OCI-M1 (cell line): ENCODE measurements around the gene ENPP4.
"Not testable (repeated sequence)": the region's sequence is repeated elsewhere in the genome, so short reads cannot be mapped to it uniquely, and the experiment has no call there.

ENCODE experiments used
- DNase-seq: peaks from one replicate; lab custom pipeline; 2025; lab: John Stamatoyannopoulos, UW

ENPP4 gene

DNA sequence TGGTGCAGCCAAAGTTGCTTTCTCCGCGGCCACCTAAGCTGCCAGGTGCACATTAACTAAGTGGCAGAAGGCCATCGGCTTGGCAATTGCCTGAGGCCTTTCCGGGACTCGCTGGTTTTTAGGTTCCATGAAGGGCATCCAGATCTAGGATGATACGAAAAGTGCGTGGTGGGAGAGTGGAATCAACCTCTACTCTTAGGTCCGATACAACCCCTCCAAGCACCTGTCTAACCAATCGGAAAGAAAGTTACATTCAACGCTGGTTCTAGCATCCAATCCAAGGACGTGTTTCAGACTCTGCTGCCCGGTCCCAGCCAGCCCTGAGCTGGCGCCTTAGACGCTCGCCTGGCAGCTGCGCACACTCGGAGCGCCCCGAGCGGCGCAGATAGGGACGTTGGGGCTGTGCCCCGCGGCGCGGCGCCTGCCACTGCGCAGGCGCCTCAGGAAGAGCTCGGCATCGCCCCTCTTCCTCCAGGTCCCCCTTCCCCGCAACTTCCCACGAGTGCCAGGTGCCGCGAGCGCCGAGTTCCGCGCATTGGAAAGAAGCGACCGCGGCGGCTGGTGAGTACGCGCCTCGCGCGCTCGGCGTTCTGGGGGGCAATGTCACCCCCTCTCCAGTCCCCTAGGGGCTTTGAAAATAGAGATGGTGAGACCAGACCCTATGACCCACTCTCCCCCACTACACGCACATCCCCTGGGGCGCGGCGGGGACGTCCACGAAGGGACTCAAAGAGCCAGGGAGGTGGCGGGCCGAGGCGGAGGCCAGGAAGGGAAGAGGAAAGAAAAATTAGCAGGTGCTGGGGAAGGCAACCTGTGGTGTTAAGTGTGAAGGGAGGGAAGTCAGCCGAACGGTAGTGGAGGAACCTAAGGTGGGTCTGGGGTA lies at the start of gene ENPP4:
ENPP4 (plus strand) TSS at position 361 of the 883 bp plus-strand sequence. CDS start 9,595 bp downstream, outside the sequence.
- DNase-seq = peak; percentile 98

DNA sequence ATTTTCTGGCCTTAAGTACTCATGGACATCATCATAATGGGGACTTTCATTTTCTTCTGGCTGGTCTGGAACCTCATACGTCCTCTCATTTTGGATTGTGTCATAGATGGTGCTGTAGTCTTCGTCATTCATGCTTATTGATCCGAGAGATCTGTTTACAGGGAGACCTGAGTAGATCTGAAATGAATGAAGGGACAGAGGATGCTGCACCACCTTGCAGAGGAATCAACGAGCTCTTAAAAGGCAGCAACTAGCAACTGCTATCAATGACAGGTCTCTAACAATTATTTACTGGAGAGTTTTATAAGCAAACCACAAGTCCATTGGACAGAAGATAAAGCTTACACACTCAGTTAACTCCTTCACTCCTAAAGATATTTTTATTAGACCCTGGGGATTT lies 49.7 kb upstream of the ENPP4 start:
- DNase-seq = peak; percentile 24

DNA sequence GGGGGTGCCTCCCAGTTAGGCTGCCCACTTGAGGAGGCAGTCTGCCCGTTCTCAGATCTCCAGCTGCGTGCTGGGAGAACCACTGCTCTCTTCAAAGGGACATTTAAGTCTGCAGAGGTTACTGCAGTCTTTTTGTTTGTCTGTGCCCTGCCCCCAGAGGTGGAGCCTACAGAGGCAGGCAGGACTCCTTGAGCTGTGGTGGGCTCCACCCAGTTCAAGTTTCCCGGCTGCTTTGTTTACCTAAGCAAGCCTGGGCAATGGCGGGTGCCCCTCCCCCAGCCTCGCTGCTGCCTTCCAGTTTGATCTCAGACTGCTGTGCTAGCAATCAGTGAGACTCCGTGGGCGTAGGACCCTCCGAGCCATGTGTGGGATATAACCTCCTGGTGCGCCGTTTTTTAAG lies 44.1 kb upstream of the ENPP4 start:
- not testable (repeated sequence) for DNase-seq

DNA sequence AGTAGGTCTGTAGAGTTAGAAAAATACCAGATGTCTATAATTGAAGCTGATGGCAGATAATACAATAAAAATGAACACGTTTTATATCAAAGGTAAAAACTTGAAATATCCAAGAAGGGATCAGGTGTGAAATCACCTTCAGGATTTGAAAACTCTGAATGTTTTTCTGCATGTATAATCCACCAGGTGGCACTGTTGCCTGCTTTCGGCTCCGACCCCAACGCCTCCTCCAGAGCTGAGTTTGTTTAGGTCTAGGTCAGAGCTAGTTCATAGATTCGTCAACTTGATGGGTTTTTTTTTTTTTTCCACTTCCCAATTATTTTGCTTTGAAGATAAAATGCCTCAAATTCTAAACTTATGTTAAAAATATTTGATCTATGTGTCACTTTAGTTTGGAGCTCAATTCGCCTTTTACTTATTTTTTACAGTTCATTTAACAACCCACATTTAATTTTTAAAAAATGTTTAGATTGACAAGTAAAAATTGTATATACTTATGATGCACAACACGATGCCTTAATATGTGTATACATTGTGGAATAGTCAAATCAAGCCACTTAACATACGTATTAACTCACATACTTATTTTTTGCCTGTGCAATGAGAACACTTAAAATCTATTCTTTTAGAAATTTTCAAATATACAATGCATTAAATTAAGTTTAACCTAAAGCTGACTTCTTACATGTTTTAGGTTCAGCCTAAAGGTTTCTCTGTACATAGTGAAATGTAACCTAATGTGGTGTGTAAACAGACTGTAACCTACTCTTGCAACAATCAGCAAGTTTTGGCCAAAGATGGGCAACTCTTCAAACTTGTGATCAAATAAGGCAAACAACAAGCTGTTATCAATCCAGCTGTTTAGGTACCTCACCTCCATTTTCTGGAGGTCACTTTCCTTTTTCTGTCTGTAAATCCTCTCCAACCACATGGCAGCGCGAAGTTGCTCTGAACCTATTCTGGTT lies 39.4 kb upstream of the ENPP4 start:
- peak; percentile 78 for DNase-seq

GRCh38 chr6:46091080-46091478 lies 38.7 kb upstream of the ENPP4 start:
- no peak for DNase-seq

DNA sequence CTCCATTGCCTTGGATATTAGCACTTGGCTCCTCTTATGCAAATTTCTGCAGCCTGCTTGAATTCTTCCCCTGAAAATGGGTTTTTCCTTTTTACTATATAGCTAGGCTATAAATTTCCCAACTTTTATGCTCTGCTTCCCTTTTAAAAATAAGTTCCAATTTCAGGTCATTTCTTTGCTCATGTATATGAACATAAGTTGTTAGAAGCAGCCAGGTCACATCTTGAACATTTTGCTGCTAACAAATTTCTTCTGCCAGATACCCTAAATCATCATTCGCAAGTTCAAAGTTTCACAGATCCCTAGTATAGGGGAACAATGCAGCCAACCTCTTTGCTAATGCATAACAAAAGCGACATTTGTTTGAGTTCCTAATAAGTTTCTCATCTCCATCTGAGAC lies 34.5 kb upstream of the ENPP4 start:
- no peak for DNase-seq

GRCh38 chr6:46097366-46097765 lies 32.4 kb upstream of the ENPP4 start:
- no peak for DNase-seq

DNA sequence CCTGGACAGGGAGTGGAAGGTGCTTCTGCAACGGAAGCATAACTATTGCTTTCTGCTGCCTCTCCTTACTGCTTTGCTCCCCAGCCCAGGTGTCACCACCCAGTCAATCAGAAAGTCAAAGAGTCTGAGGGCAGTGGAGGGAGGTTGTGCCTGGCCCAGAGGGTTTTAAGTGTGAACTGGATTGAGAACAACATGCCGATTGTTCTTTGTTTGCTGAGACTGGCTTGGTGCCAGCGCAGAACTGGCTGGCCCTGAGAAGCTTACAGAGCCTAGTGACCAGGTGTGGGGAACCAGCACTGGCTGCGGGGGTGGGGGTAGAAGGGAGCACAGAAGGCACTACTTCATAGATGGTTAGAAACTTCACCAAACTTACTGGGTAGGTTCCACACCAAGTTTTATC lies 31.1 kb upstream of the ENPP4 start:
- DNase-seq = no peak

GRCh38 chr6:46099952-46100351 lies 29.8 kb upstream of the ENPP4 start:
- no peak for DNase-seq

GRCh38 chr6:46102123-46102522 lies 27.7 kb upstream of the ENPP4 start:
- DNase-seq = no peak

DNA sequence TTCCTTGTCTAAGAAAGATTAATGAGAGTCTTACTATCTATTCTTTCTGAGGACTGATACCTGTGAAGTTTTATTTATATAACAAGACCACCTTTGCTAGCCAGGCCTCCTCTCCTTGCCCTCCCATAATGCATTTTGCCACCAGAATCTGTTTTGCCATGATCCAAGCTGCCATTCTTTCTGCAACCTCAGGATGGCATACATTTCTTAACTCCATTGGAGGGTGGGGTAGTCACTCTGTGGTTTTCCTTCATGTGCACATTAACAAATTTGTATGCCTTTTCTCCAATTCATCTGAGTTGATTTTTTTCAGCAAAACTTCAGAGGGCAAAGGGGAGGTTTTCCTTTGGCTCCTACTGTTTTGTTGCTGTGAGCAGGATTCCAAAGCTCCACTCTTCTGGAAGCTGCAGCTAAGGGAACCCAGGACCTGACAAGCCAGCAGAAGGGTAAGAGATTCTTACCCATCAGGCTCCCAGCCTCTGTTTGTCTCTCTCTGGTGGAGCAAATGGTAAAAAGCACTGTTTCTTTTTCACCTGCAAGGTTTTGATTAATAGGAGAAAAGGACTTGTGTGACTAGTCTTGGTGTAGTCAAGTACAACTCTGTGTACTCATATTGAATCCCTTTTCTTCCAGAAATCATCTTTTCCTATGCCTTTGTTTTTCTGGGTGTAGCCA lies 26.2 kb upstream of the ENPP4 start:
- no peak for DNase-seq

GRCh38 chr6:46104209-46104608 lies 25.6 kb upstream of the ENPP4 start:
- DNase-seq = no peak

GRCh38 chr6:46105568-46105967 lies 24.2 kb upstream of the ENPP4 start:
- DNase-seq = no peak

DNA sequence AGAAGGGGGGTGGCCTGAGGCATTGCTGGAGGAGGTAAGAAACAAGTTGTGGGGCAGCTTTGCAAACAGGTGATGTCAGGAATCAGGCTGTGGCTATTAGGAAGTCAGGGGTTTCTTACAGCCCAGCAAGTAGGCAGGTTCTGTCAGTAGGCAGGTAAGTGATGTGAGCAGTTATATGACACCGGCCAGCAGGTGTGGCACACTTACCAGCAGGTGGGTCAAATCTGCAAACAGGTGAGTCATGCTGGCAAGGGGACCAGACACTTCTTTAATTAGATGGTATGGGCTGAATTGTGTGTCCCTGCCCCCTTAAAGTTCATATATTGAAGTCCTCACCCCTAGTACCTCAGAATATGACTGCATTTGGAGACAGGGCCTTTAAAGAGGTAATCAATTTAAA lies 16.4 kb upstream of the ENPP4 start:
- no peak for DNase-seq

GRCh38 chr6:46115634-46116033 lies 14.2 kb upstream of the ENPP4 start:
- no peak for DNase-seq

GRCh38 chr6:46116289-46116688 lies 13.5 kb upstream of the ENPP4 start:
- no peak for DNase-seq

GRCh38 chr6:46118157-46118556 lies 11.6 kb upstream of the ENPP4 start:
- DNase-seq = no peak

- DNase-seq = no peak
Measured at GRCh38 chr6:46118836-46119235, 11.0 kb upstream of the ENPP4 start.

DNA sequence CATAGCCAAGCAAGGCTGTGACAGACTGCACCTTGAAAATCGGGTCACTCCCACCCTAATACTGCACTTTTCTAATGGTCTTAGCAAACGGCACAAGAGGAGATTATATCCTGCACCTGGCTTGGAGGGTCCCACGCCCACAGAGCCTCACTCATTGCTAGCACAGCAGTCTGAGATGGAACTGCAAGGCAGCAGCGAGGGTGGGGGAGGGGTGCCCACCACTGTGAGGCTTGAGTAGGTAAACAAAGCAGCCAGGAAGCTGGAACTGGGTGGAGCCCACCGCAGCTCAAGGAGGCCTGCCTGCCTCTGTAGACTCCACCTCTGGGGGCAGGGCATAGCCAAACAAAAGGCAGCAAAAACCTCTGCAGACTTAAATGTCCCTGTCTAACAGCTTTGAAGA lies 10.1 kb upstream of the ENPP4 start:
- not testable (repeated sequence) for DNase-seq

DNA sequence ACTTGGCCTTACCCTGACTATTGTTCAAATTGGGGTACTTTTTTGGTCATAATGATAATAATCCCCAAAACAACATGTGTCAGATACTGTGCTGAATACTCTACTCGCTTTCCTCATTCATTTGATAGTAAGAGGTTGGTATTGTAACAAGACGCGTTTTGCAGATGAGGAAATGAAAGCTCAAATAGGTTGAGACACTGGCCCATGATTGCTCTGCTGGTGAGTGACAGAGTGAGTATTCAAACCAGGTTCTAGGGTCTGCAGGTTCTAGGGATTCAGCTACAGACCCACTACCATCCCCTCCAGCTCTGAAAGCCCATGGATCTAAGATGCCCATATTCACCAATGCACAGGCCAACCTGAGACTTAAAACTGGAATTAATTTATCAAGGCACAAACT lies 1.3 kb upstream of the ENPP4 start:
- DNase-seq = peak; percentile 25

DNA sequence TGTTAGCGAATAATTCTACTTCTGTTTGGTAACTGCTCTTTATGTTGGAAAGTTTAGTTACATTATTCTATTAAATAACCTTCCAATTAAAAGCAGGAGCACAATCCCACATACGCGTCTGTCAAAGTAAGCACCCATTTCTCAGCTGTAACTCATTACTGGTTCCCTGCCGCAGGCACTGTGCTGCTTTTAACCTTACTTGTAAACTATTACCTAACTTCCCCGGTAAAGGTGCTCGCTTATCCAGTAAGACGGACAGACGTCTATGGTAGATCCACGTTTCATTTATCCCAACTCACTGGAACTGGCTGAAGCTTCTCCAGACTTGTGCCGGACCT lies 529 bp upstream of the ENPP4 start:
- no peak for DNase-seq

- peak; percentile 47 for DNase-seq
Measured at GRCh38 chr6:46130666-46131065, 877 bp downstream of the ENPP4 start.
